Activated naive CD8-positive, alpha-beta T cell treated with anti-CD3 and anti-CD28 coated beads for 36 hours (primary cell): ENCODE results near the gene MINDY4. TPM values are rescaled to one million over a fixed set of nuclear protein-coding genes. Genes with fewer than 3 reads are reported as not detected.

ENCODE experiments used
- DNase-seq: peaks from one replicate; pipeline ENCODE4 v3.0.0; 2021
- H3K27ac Mint-ChIP-seq: one replicate; pipeline ENCODE4 v1.8.0; 2022; ENCODE audit warnings: mild to moderate bottlenecking, moderate library complexity, mixed read lengths
- H3K27me3 Mint-ChIP-seq: one replicate; pipeline ENCODE4 v1.8.0; 2022; ENCODE audit warnings: mild to moderate bottlenecking, mixed read lengths
- H3K36me3 Mint-ChIP-seq: one replicate; pipeline ENCODE4 v1.8.0; 2021; ENCODE audit warnings: mild to moderate bottlenecking, mixed read lengths
- H3K4me1 Mint-ChIP-seq: one replicate; pipeline ENCODE4 v1.8.0; 2021; ENCODE audit warnings: mixed read lengths
- H3K4me3 Mint-ChIP-seq: one replicate; pipeline ENCODE4 v1.8.0; 2022; ENCODE audit warnings: mild to moderate bottlenecking, moderate library complexity, mixed read lengths
- H3K9me3 Mint-ChIP-seq: one replicate; pipeline ENCODE4 v1.8.0; 2022; ENCODE audit warnings: mixed read lengths
- total RNA-seq, 2 experiments: library from RNA; stranded (reverse); gene quantifications; one replicate each; pipeline ENCODE4 v1.2.3, GENCODE V29; 2021

Gene MINDY4
- total RNA-seq, 2 experiments from 2014 or later = 1.6 to 2.0 TPM

DNA sequence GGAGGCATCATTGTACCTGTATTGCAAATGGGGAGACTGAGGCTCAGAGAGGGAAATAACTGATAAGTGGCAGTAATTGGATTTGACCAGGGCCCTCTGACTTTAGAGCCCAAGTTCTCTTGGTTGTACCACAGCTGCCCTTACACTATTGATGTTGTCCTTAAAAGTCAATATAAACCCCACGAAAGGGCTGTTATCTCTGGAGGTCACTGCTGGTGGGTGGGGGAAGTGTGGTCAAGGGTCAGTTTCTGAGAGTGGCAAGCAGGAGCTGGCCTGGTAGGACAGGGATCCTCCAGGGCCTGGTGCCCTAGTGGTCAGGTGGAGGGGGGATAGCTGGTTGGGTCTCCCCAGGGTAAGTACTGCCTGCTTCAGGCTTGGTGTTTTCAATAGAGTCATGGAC is 96.3 kb downstream of the MINDY4 start:
- H3K27me3 Mint-ChIP-seq = no peaks in the 10 kb centered on the region
- no peak for DNase-seq
- no peaks in the 10 kb centered on the region for H3K4me1 Mint-ChIP-seq
- no peak overlapping the region for H3K4me3 Mint-ChIP-seq
- no peak overlapping the region for H3K27ac Mint-ChIP-seq
- no peaks in the 10 kb centered on the region for H3K36me3 Mint-ChIP-seq
- no peaks in the 10 kb centered on the region for H3K9me3 Mint-ChIP-seq

DNA sequence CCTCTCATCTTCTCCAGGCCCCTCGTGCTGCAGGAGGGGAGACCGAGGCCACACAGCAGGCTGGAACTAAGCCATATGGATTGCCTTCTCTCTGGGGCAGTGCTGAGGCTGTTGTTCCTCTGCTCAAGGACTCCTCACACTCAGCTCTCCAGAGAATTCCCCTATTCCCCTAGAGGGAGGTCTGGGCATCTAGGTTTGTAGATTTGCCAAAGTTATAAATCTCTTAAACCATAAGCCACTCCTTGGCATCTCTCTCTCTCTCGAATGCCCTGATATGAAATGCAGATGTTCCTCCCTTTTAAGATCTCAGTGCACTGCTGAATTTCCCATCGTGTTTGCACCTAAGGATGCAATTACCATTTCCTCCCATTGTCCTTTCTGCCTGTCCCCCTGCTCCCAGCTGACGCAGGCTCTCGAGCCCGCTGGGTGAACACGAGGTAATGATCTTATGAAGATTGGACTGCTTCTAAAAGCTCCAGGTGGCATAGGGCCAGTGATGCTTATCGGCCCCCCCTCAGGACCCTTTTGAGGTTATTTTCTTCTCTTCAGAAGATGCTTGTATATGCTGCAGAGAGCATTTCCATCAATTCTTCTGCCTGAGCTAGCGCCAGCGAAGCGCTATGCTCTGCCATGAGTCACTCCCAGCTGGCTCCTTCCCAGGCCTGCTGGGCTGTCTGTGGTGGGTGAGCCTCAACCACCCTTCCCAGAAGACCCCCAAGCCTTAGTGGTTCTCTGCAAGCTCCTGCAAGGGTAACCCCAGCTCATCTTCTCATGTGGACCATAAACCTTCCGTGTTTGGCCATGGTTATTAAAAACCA is 98.8 kb downstream of the MINDY4 start:
- Mint-ChIP-seq H3K27me3 (no peaks in the 10 kb centered on the region), H3K4me1 (no peaks in the 10 kb centered on the region), H3K36me3 (no peaks in the 10 kb centered on the region), H3K27ac (no peak overlapping the region), H3K4me3 (no peak overlapping the region), H3K9me3 (no peaks in the 10 kb centered on the region)
- no peak for DNase-seq

DNA sequence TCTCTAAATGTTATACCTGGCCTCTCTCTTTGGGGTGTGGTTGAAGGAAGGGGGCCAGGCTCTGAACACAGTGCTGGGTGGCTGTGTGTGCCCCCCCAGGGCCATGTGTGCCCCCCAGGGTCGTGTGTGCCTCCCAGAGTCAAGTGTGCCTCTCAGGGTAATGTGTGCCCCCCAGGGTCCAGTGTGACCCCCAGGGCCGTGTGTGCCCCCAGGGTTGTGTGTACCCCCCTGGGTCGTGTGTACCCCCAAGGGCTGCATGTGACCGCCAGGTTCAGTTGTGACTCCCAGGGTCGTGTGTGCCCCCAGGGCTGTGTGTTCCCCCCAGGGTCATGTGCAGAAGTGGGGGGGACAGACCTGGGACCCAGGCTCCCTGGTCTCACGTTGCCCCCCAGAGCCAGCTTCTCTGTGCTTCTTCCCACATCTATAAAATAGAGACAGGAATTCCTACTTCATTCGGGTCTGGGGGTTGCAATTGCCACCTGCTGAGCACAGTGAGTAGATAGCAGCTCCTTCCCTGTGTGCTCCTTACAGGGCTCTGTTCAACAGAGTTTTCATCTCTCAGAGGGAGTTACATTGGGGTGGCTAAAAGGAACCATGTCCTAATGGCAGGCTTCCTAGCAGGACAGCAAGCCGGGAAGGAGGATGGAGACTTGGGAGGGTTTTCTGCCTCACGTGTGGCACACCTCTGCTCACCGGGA is 99.8 kb downstream of the MINDY4 start:
- no peak overlapping the region for H3K27ac Mint-ChIP-seq
- H3K9me3 Mint-ChIP-seq = no peaks in the 10 kb centered on the region
- no peak for DNase-seq
- no peak overlapping the region for H3K4me3 Mint-ChIP-seq
- H3K27me3 Mint-ChIP-seq = no peaks in the 10 kb centered on the region
- no peaks in the 10 kb centered on the region for H3K36me3 Mint-ChIP-seq
- no peaks in the 10 kb centered on the region for H3K4me1 Mint-ChIP-seq

DNA sequence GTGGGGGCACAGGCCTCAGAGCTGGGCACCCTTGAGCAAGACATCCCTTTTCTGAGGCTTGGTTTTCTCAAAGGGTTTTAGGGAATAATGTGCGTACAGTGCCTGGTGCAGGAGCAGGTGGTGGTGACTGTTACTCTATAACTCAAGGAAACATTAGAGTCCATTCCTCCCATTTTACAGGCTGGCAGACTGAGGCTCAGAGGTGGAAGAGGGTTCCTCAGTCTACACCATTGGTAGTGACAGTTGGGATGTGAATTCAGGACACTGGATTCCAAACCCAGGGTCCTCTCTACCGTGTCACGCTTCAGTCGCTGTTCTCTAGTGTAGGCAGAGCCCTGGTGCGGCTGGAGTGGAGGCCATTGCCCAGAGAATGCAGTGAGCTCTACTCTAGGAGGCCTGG is 100.4 kb downstream of the MINDY4 start:
- Mint-ChIP-seq H3K36me3 (no peaks in the 10 kb centered on the region), H3K9me3 (no peaks in the 10 kb centered on the region), H3K27me3 (no peaks in the 10 kb centered on the region), H3K27ac (no peak overlapping the region), H3K4me1 (no peaks in the 10 kb centered on the region), H3K4me3 (no peak overlapping the region)
- DNase-seq = no peak

DNA sequence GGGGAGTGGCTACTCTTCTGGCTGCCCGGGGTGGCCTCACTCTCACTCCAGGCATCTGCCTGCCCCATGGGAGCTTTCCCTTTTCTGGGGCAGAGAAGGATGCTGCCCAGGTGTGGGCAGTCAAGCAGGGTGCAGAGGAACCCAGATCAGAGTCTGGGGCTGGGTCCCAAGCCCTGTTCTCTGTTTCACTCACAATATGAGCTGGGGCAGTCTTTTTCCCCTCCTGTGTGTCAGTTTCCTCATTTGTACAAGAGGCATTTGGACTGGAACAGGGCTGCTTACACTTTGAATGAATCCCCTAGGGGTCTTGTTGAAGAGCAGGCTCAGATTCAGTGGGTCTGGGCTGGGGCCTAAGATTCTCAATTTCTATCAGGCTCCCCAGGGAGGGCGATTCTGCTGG is 102.0 kb downstream of the MINDY4 start:
- Mint-ChIP-seq H3K27ac (no peak overlapping the region), H3K27me3 (no peaks in the 10 kb centered on the region), H3K9me3 (no peaks in the 10 kb centered on the region), H3K36me3 (no peaks in the 10 kb centered on the region), H3K4me3 (no peak overlapping the region), H3K4me1 (no peaks in the 10 kb centered on the region)
- DNase-seq = no peak

DNA sequence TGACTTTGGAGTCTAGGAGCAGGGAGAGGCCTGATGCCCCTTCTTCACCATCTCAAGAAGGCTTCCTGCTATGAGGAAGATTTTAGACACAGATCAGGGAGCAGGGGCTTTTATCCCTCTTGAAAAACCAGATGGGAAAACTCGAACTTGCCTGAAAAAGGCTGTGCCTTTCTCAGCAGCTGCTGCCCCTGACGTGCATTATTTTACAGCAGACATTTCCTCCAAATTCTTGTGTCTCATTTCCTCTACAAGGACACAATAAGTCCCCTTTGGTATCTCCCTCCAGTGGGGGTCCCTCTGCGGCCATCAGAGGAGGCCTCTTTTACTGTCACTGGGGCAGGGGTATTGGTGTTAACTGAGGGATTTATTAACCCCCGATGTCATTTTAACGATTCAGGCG is 102.4 kb downstream of the MINDY4 start:
- Mint-ChIP-seq H3K36me3 (no peaks in the 10 kb centered on the region), H3K27ac (no peak overlapping the region), H3K27me3 (no peaks in the 10 kb centered on the region), H3K4me1 (no peaks in the 10 kb centered on the region), H3K9me3 (no peaks in the 10 kb centered on the region), H3K4me3 (no peak overlapping the region)
- DNase-seq = no peak

DNA sequence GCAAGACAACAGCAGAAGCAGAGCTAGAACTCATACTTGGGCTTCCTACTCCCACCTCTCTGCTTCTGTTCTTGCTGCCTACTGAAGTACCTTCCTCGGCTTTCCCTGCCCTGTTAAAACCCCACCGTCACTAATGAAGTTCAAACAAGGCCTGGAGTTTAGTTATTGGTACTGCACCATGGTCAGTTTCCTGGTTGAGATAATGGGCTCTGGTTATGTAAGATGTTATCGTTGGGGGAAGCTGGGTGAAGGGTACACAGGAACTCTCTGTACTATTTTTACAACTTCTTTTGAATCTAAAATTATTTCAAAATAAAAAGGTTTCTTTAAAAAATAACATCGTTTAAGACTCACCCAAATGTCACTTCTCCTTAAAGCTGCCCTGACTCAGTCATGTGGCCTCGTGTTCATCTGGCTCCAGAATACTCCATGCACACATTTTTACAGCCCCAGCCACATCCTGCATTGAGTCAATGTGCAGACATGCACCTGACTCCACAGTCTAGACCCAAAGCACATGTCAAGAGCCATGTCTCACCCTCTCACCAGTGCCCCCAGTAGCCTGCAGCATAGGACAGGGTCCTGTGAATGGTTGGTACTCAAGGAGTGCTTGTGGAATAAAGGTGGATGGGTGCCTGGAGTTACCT is 103.6 kb downstream of the MINDY4 start:
- no peaks in the 10 kb centered on the region for H3K36me3 Mint-ChIP-seq
- H3K4me1 Mint-ChIP-seq = no peaks in the 10 kb centered on the region
- no peak overlapping the region for H3K27ac Mint-ChIP-seq
- no peak for DNase-seq
- H3K4me3 Mint-ChIP-seq = no peak overlapping the region
- no peaks in the 10 kb centered on the region for H3K9me3 Mint-ChIP-seq
- no peaks in the 10 kb centered on the region for H3K27me3 Mint-ChIP-seq

DNA sequence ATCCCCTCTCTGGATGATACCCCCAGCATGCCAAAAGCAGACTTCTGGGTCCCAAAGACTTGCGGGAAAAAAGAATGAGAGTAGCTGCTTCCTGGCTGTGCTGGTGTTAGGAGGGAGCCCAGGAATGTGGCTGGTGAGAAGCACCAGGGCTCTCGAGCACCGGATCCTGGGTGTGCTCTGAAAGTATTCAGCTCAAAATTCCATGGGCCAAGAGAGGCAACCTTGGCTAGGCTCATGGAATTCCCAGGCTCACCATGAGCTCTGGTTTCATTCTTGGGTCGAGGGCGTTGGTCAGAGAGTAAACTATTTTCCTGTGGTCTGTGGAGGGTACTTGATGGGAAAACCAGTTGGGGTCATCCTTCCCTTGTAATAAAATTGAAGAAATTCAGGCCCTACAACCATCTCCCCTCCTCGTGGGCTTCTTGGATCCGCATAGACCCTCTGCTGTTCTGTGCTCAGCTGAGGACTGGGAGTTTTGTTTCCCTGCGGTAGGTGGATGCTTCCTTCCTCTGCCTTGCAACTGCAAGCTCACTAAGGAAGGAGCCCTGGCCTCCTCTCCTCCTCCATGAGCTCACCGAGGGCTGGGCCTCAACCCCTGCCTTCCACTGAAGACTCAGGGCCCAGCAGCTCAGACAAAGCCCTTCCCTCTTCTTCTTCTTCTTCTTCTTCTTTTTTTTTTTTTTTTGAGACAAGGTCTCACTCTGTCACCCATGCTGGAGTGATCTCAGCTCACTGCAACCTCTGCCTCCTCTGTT is 106.0 kb downstream of the MINDY4 start:
- Mint-ChIP-seq H3K4me3 (no peak overlapping the region), H3K36me3 (no peaks in the 10 kb centered on the region), H3K27ac (no peak overlapping the region), H3K9me3 (no peaks in the 10 kb centered on the region), H3K27me3 (no peaks in the 10 kb centered on the region), H3K4me1 (no peaks in the 10 kb centered on the region)
- no peak for DNase-seq

DNA sequence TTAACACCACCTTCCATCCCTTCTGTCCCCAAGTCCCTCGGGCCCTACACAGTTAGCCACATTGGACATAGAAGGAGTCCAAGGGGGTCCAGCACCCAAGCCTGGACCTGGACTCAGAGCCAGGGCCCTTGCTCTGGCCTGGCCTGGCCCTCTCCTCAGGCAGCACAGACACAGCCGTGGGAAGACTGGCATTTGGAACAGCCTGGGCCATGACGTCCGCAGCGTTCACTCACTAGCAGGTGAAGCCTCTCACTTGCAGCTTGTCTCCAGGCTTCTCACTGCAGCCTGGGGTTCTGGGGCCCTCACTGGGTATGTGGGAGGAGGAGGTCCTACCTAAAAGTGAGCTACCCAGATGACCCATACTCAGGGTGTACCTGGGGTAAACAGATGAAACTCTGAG is 106.8 kb downstream of the MINDY4 start:
- H3K27me3 Mint-ChIP-seq = no peaks in the 10 kb centered on the region
- no peak overlapping the region for H3K27ac Mint-ChIP-seq
- no peaks in the 10 kb centered on the region for H3K9me3 Mint-ChIP-seq
- H3K4me1 Mint-ChIP-seq = no peaks in the 10 kb centered on the region
- no peak overlapping the region for H3K4me3 Mint-ChIP-seq
- no peaks in the 10 kb centered on the region for H3K36me3 Mint-ChIP-seq
- no peak for DNase-seq

DNA sequence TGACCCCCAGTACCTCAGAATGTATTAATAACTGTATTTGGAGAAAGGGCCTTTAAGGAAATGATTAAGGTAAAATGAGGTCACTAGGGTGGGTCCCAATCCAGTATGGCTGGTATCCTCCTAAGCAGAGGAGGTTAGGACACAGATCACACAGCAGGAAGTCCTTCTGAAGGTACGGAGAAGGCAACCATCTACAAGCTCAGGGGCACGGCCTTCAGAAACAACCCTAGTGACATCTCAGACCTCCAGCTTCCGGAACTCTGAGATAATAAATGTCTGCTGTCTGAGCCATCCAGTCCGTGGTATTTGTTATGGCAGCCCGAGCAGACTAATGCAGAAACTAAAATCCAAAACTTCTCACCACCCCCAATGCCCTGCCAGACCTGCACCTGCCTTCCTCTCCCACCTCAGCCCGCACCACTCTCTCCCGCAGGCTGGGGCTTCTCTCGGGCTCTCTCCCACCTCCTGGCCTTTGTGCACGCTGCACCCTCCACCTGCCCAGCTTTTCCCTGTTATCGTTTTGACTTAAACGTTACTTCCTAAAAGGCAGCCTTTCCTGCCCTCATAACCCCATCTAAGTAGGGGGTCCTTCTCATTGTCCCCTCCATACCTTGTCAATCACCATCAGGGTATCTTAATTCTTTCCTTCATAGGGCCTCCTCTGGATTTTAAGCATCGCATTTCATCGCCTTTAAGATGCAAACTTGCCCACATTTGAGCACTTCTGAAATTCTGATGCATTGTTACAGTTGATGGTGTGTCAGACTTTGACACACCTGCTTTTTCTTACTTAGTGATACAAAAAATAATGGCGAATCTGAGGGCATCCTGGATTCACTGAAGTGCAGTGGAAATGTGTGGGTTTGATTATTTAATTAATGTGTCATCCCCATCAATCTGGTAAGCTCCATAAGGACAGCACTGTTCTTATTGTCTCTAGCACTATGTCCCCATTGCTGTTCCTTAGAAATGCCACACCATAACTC is 108.2 kb downstream of the MINDY4 start:
- Mint-ChIP-seq H3K9me3 (no peaks in the 10 kb centered on the region), H3K36me3 (no peaks in the 10 kb centered on the region), H3K4me1 (no peaks in the 10 kb centered on the region), H3K27me3 (no peaks in the 10 kb centered on the region), H3K4me3 (no peak overlapping the region), H3K27ac (no peak overlapping the region)
- DNase-seq = no peak

DNA sequence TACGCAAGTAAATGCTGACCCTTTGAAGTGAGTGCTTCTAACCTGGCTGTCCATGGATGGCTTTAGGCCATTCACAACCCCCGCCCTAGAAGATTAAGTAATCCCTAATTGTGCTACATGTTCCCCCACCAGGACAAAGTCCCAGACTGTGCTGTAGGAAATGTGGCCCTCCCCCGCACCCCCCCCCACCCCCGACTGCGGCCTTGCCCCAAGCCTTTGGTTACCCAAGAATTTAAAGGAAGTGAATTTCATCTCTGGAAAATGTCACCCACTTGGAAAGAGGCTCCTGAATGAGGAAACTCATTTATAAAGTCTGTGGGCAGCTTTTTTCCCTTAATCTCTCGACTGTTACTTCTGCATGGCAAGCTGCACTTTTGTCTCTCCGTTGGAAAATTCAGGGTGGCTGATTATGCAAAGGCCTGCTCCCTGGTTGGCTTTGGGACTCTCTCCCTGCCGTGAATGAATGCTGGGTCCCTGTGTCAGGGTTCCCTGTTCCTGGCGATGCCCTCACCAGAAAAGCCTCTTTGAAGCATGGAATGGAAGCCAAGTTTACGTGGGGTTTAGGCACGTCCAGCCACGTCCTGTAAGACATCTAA is 109.0 kb downstream of the MINDY4 start:
- DNase-seq = no peak
- H3K9me3 Mint-ChIP-seq = no peaks in the 10 kb centered on the region
- H3K36me3 Mint-ChIP-seq = no peaks in the 10 kb centered on the region
- no peaks in the 10 kb centered on the region for H3K4me1 Mint-ChIP-seq
- no peak overlapping the region for H3K27ac Mint-ChIP-seq
- H3K27me3 Mint-ChIP-seq = no peaks in the 10 kb centered on the region
- H3K4me3 Mint-ChIP-seq = no peak overlapping the region

DNA sequence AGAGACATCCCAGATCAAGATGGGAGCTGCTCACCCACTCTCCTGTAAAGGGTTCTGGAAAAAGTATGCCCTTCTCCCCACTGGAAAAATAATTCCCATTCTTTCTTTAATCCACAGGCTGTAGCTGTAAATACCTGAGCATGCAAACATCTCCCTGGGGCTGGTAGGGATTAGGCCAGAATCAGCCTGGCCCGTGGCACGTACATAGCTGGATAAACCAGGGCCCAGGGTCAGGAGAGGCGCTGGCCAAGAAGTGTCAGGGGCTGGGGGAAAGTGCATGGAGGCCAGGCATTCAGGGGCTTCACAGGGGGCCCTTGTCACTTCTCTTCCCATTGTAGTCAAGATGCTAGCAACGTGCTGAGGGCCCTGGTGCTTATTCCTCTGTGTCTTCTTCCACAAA is 109.7 kb downstream of the MINDY4 start:
- no peaks in the 10 kb centered on the region for H3K4me1 Mint-ChIP-seq
- no peaks in the 10 kb centered on the region for H3K27me3 Mint-ChIP-seq
- no peak for DNase-seq
- H3K36me3 Mint-ChIP-seq = no peaks in the 10 kb centered on the region
- H3K27ac Mint-ChIP-seq = no peak overlapping the region
- H3K4me3 Mint-ChIP-seq = no peak overlapping the region
- H3K9me3 Mint-ChIP-seq = no peaks in the 10 kb centered on the region

DNA sequence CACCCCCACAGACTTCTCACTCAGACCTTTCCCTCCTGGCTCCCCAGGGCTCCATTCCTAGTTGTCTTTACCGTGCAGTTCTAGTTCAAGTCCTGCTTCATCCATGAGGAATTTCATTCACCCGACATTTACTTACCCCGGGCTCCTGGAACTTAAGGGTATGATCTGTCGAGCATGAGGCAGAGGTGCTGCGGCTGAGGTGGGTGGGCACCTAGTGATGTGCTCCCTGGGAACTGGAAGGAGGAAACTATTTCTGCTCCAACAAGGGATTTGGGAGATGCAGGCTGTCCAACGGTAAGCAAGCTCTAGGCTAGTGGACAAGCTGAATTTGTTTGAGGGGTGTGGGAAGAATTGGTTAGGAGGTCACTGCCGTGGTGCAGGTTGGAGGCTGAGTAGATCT is 110.2 kb downstream of the MINDY4 start:
- no peaks in the 10 kb centered on the region for H3K9me3 Mint-ChIP-seq
- DNase-seq = no peak
- H3K27ac Mint-ChIP-seq = no peak overlapping the region
- H3K36me3 Mint-ChIP-seq = no peaks in the 10 kb centered on the region
- H3K4me3 Mint-ChIP-seq = no peak overlapping the region
- H3K4me1 Mint-ChIP-seq = no peaks in the 10 kb centered on the region
- H3K27me3 Mint-ChIP-seq = no peaks in the 10 kb centered on the region

DNA sequence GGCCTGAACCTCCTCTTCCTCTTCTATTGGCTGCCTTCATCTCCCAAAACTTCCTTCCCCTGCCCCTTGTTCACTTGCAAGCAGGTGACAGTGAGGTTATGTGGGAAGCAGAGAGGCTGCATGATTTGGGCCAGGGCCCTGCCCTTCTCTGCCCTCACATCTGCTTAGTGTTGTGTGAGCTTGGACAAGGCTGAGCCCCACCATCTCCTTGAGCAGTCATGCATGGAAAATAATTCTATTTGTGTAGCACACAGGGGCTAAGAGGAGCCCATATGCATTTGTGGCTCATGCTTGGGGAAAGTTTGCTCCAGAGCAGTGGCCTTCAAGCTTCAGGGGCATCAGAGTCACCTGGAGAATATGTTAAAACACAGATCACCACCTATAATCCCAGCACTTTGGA is 113.7 kb downstream of the MINDY4 start:
- Mint-ChIP-seq H3K4me3 (no peak overlapping the region), H3K27me3 (no peaks in the 10 kb centered on the region), H3K4me1 (no peaks in the 10 kb centered on the region), H3K27ac (no peak overlapping the region), H3K9me3 (no peaks in the 10 kb centered on the region), H3K36me3 (no peaks in the 10 kb centered on the region)
- no peak for DNase-seq
